Subcutaneous abdominal adipose tissue (tissue), 5 donors: ENCODE data around the gene HNF4A.

Experiments used
- H3K27ac ChIP-seq: one replicate; pipeline ENCODE4 v1.7.0; 2013; ENCODE audit warnings: low read depth, mild to moderate bottlenecking, inconsistent platforms, low read length, moderate library complexity
- H3K27me3 ChIP-seq, 5 donors: one replicate each; pipeline ENCODE4 v1.7.0; 2013; ENCODE audit warnings: low read length in 5 of 5, inconsistent platforms in 1 of 5; ENCODE audit not compliant: control insufficient read depth in 5 of 5, insufficient read depth in 4 of 5
- H3K36me3 ChIP-seq, 5 donors: one replicate each; pipeline ENCODE4 v1.7.0; 2013; ENCODE audit warnings: low read length in 5 of 5; ENCODE audit not compliant: control insufficient read depth in 5 of 5, insufficient read depth in 5 of 5
- H3K4me1 ChIP-seq, 5 donors: one replicate each; pipeline ENCODE4 v1.7.0; 2013; ENCODE audit warnings: low read length in 5 of 5, mild to moderate bottlenecking in 3 of 5, moderate library complexity in 1 of 5; ENCODE audit not compliant: control insufficient read depth in 5 of 5, insufficient read depth in 5 of 5
- H3K4me3 ChIP-seq, 5 donors: one replicate each; pipeline ENCODE4 v1.7.0; 2013; ENCODE audit warnings: low read length in 5 of 5, low read depth in 1 of 5
- H3K9ac ChIP-seq, 5 donors: one replicate each; pipeline ENCODE4 v1.7.0; 2013; ENCODE audit warnings: low read length in 5 of 5, mild to moderate bottlenecking in 4 of 5, moderate library complexity in 3 of 5
- H3K9me3 ChIP-seq, 5 donors: one replicate each; pipeline ENCODE4 v1.7.0; 2013; ENCODE audit warnings: low read length in 5 of 5; ENCODE audit not compliant: control insufficient read depth in 5 of 5
- donor health status: healthy.
- donor health status: healthy.
- donor health status: healthy.
- donor health status: healthy.
- donor health status: healthy.

The HNF4A gene

GRCh38 chr20:44395461-44396340 is 40.2 kb downstream of the HNF4A start:
- no peaks in the 10 kb centered on the region for H3K9me3 ChIP-seq
- H3K27me3 ChIP-seq: peaks cover 0 to 7% (median 0%) of the 10 kb centered on the region in 5 donors
- H3K27ac ChIP-seq: no peak overlapping the region
- H3K4me1 ChIP-seq: peaks cover 0 to 10% (median 0%) of the 10 kb centered on the region in 5 donors
- H3K9ac ChIP-seq: no peak overlapping the region
- no peak overlapping the region for H3K4me3 ChIP-seq
- no peaks in the 10 kb centered on the region for H3K36me3 ChIP-seq

GRCh38 chr20:44396369-44397130 is 41.1 kb downstream of the HNF4A start:
- Histone ChIP-seq H3K4me3 (no peak overlapping the region), H3K27ac (no peak overlapping the region), H3K9ac (no peak overlapping the region), H3K36me3 (no peaks in the 10 kb centered on the region), H3K4me1 (peaks cover 0 to 10% (median 0%) of the 10 kb centered on the region in 5 donors), H3K9me3 (no peaks in the 10 kb centered on the region), H3K27me3 (peaks cover 0 to 7% (median 0%) of the 10 kb centered on the region in 5 donors)

- no peaks in the 10 kb centered on the region for H3K36me3 ChIP-seq
- no peak overlapping the region for H3K9ac ChIP-seq
- peaks cover 0 to 10% (median 0%) of the 10 kb centered on the region in 5 donors for H3K4me1 ChIP-seq
- no peak overlapping the region for H3K4me3 ChIP-seq
- H3K9me3 ChIP-seq: no peaks in the 10 kb centered on the region
- H3K27me3 ChIP-seq: peaks cover 0 to 7% (median under 1%) of the 10 kb centered on the region in 5 donors
- H3K27ac ChIP-seq: no peak overlapping the region
Observed at GRCh38 chr20:44398335-44398734, 42.8 kb downstream of the HNF4A start.

- H3K27ac ChIP-seq: no peak overlapping the region
- peaks cover 0 to 7% (median 3%) of the 10 kb centered on the region in 5 donors for H3K27me3 ChIP-seq
- H3K36me3 ChIP-seq: no peaks in the 10 kb centered on the region
- no peak overlapping the region for H3K4me3 ChIP-seq
- no peaks in the 10 kb centered on the region for H3K9me3 ChIP-seq
- H3K9ac ChIP-seq: no peak overlapping the region
- peaks cover 0 to 4% (median 0%) of the 10 kb centered on the region in 5 donors for H3K4me1 ChIP-seq
Observed at GRCh38 chr20:44399446-44399845, 43.9 kb downstream of the HNF4A start.

- H3K4me1 ChIP-seq: peaks cover 0 to 2% (median 0%) of the 10 kb centered on the region in 5 donors
- H3K9me3 ChIP-seq: no peaks in the 10 kb centered on the region
- no peak overlapping the region for H3K27ac ChIP-seq
Observed at GRCh38 chr20:44400671-44400969, 45.1 kb downstream of the HNF4A start.

GRCh38 chr20:44400970-44401769 is 45.7 kb downstream of the HNF4A start:
- Histone ChIP-seq H3K27ac (no peak overlapping the region), H3K9me3 (no peaks in the 10 kb centered on the region), H3K36me3 (no peaks in the 10 kb centered on the region), H3K4me3 (no peak overlapping the region), H3K9ac (no peak overlapping the region), H3K27me3 (peaks cover 0 to 4% (median 3%) of the 10 kb centered on the region in 5 donors), H3K4me1 (peaks cover 0 to 2% (median 0%) of the 10 kb centered on the region in 5 donors)

More at GRCh38 chr20:44400671-44400969, 45.1 kb downstream of the HNF4A start:
- peaks cover 0 to 4% (median 3%) of the 10 kb centered on the region in 5 donors for H3K27me3 ChIP-seq
- H3K4me3 ChIP-seq: no peak overlapping the region
- no peak overlapping the region for H3K9ac ChIP-seq
- H3K36me3 ChIP-seq: no peaks in the 10 kb centered on the region

- Histone ChIP-seq H3K27ac (no peak overlapping the region), H3K4me1 (peaks cover 0 to 2% (median 0%) of the 10 kb centered on the region in 5 donors), H3K4me3 (no peak overlapping the region), H3K36me3 (no peaks in the 10 kb centered on the region), H3K27me3 (peaks cover 0 to 3% (median 0%) of the 10 kb centered on the region in 5 donors), H3K9ac (no peak overlapping the region), H3K9me3 (no peaks in the 10 kb centered on the region)
Observed at GRCh38 chr20:44401770-44402390, 46.4 kb downstream of the HNF4A start.

GRCh38 chr20:44402391-44403193 is 47.1 kb downstream of the HNF4A start:
- Histone ChIP-seq H3K4me3 (no peak overlapping the region), H3K27me3 (peaks cover 0 to 3% (median 0%) of the 10 kb centered on the region in 5 donors), H3K4me1 (peaks cover 0 to 2% (median 0%) of the 10 kb centered on the region in 5 donors), H3K9me3 (no peaks in the 10 kb centered on the region), H3K36me3 (no peaks in the 10 kb centered on the region), H3K27ac (no peak overlapping the region), H3K9ac (no peak overlapping the region)
